GM12878 (cell line): ENCODE data around the gene FAM76B. TPM values are rescaled to one million over a fixed set of nuclear protein-coding genes. Genes with fewer than 3 reads are reported as not detected.

ENCODE experiments used
- BMI1 ChIP-seq: fragments of 450-650 bp; IDR thresholded peaks from 2 replicates; pipeline ENCODE4 v1.6.1; 2016; ENCODE audit warnings: mild to moderate bottlenecking, moderate library complexity, borderline replicate concordance
- GABPA ChIP-seq: IDR thresholded peaks from 2 replicates; pipeline ENCODE4 v1.6.1; 2014; ENCODE audit warnings: antibody characterized with exemption, low read depth, mild to moderate bottlenecking, inconsistent platforms
- HDGF ChIP-seq: fragments of 450-650 bp; IDR thresholded peaks from 2 replicates; pipeline ENCODE4 v1.6.1; 2016; ENCODE audit warnings: antibody characterized with exemption
- MEF2A ChIP-seq: IDR thresholded peaks from 2 replicates; pipeline ENCODE4 v1.6.1; 2011; ENCODE audit warnings: low read depth, mild to moderate bottlenecking, low read length, moderate library complexity; ENCODE audit not compliant: insufficient read depth
- MTA3 ChIP-seq: IDR thresholded peaks from 2 replicates; pipeline ENCODE4 v1.6.1; 2012; ENCODE audit warnings: low read length, inconsistent platforms, borderline replicate concordance
- NR2F1 ChIP-seq: fragments of 450-650 bp; conservative IDR thresholded peaks from 2 replicates; pipeline ENCODE4 v1.6.1; 2017; ENCODE audit warnings: mild to moderate bottlenecking
- RB1 ChIP-seq: fragments of 450-650 bp; formaldehyde crosslinking; IDR thresholded peaks from 2 replicates; pipeline ENCODE4 v1.6.1; 2017; ENCODE audit warnings: mild to moderate bottlenecking, borderline replicate concordance
- SIN3A ChIP-seq: IDR thresholded peaks from 2 replicates; pipeline ENCODE4 v1.6.1; 2012; ENCODE audit warnings: low read depth, low read length, improper control_type of control experiment
- SMAD5 ChIP-seq: IDR thresholded peaks from 2 replicates; pipeline ENCODE4 v1.6.1; 2016; ENCODE audit warnings: antibody characterized with exemption, low read depth
- SMARCA5 ChIP-seq: fragments of 450-650 bp; IDR thresholded peaks from 2 replicates; pipeline ENCODE4 v1.6.1; 2017; ENCODE audit warnings: mild to moderate bottlenecking
- YBX1 ChIP-seq: fragments of 450-650 bp; IDR thresholded peaks from 2 replicates; pipeline ENCODE4 v1.6.1; 2016; ENCODE audit warnings: antibody characterized with exemption
- polyA plus RNA-seq, 11 experiments: library from polyadenylated mRNA; depleted of rRNA in 4 of 11; unstranded in 6 of 11; stranded (reverse) in 5 of 11; fragments of >200 nt; fragmentation: Nextera tagmentation in 4 of 11; fragmentation: Illumina TruSeq in 1 of 11; extraction: Ambion mirVana in 4 of 11; extraction: Trizol in 1 of 11; gene quantifications; 1 replicate in 1 of 11; 2 replicates in 10 of 11; pipeline versions ENCODE4 v1.2.1 to v1.2.3, GENCODE V29; 2011 to 2016; ENCODE audit warnings: inconsistent platforms in 2 of 11, missing spikeins in 2 of 11, low read depth in 1 of 11
- total RNA-seq, 4 experiments: library from RNA; depleted of rRNA in 3 of 4; stranded (reverse); fragments of >200 nt in 3 of 4; fragmentation: Illumina TruSeq in 1 of 4; extraction: Trizol in 1 of 4; gene quantifications; 2 replicates each; pipeline versions ENCODE4 v1.2.1 to v1.2.3, GENCODE V29; 2013 to 2021
- TF ChIP-seq, protein P1 (sequence below): fragments of 450-650 bp; IDR thresholded peaks from 2 replicates; pipeline ENCODE4 v1.6.1; 2017; ENCODE audit warnings: mild to moderate bottlenecking, moderate library complexity
- TF ChIP-seq, protein P2 (sequence below): fragments of 450-650 bp; IDR thresholded peaks from 2 replicates; pipeline ENCODE4 v1.6.1; 2017; ENCODE audit warnings: low read depth, mild to moderate bottlenecking, moderate library complexity
- TF ChIP-seq, protein P3 (sequence below): fragments of 450-650 bp; IDR thresholded peaks from 2 replicates; pipeline ENCODE4 v1.6.1; 2017; ENCODE audit warnings: mild to moderate bottlenecking
- TF ChIP-seq, protein P4 (sequence below): fragments of 450-650 bp; formaldehyde crosslinking; IDR thresholded peaks from 2 replicates; pipeline ENCODE4 v1.4.0; 2020; ENCODE audit warnings: mild to moderate bottlenecking, moderate library complexity
- TF ChIP-seq, protein P5 (sequence below): IDR thresholded peaks from 2 replicates; pipeline ENCODE4 v1.6.1; 2011; ENCODE audit warnings: mild to moderate bottlenecking, low read depth, low read length, moderate library complexity; ENCODE audit not compliant: insufficient replicate concordance
- TF ChIP-seq, protein P6 (sequence below): fragments of 450-650 bp; conservative IDR thresholded peaks from 2 replicates; pipeline ENCODE4 v1.6.1; 2017; ENCODE audit warnings: mild to moderate bottlenecking, moderate library complexity

The FAM76B gene
- total and polyA plus RNA-seq, 10 of the 15 experiments (the other 5 are each of a cell fraction or from before 2014, with no cell fraction given) = 13.5 to 56.8 (median 28.4) TPM

DNA sequence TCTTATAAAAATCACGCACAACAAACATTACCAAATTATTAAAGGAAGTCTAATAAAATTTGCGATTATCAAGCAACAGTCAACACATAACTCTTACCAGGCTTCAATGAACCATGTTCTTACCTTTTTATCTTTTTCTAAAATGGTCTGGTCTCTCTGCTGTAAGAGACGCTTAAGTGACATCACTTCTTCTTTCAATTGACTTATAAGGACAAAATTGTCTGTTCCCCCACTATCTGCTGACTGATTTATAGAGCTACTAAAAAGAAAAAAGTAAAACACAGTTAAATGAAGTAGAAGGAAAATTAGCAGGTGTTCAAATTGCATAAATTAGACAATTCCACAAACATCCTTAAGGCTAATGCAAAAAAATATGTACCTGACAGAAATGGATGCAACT lies 10.9 kb downstream of the FAM76B start (continued):
- TF ChIP-seq, protein P1, sequence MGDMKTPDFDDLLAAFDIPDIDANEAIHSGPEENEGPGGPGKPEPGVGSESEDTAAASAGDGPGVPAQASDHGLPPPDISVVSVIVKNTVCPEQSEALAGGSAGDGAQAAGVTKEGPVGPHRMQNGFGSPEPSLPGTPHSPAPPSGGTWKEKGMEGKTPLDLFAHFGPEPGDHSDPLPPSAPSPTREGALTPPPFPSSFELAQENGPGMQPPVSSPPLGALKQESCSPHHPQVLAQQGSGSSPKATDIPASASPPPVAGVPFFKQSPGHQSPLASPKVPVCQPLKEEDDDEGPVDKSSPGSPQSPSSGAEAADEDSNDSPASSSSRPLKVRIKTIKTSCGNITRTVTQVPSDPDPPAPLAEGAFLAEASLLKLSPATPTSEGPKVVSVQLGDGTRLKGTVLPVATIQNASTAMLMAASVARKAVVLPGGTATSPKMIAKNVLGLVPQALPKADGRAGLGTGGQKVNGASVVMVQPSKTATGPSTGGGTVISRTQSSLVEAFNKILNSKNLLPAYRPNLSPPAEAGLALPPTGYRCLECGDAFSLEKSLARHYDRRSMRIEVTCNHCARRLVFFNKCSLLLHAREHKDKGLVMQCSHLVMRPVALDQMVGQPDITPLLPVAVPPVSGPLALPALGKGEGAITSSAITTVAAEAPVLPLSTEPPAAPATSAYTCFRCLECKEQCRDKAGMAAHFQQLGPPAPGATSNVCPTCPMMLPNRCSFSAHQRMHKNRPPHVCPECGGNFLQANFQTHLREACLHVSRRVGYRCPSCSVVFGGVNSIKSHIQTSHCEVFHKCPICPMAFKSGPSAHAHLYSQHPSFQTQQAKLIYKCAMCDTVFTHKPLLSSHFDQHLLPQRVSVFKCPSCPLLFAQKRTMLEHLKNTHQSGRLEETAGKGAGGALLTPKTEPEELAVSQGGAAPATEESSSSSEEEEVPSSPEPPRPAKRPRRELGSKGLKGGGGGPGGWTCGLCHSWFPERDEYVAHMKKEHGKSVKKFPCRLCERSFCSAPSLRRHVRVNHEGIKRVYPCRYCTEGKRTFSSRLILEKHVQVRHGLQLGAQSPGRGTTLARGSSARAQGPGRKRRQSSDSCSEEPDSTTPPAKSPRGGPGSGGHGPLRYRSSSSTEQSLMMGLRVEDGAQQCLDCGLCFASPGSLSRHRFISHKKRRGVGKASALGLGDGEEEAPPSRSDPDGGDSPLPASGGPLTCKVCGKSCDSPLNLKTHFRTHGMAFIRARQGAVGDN = no peak
- TF ChIP-seq, protein P2, sequence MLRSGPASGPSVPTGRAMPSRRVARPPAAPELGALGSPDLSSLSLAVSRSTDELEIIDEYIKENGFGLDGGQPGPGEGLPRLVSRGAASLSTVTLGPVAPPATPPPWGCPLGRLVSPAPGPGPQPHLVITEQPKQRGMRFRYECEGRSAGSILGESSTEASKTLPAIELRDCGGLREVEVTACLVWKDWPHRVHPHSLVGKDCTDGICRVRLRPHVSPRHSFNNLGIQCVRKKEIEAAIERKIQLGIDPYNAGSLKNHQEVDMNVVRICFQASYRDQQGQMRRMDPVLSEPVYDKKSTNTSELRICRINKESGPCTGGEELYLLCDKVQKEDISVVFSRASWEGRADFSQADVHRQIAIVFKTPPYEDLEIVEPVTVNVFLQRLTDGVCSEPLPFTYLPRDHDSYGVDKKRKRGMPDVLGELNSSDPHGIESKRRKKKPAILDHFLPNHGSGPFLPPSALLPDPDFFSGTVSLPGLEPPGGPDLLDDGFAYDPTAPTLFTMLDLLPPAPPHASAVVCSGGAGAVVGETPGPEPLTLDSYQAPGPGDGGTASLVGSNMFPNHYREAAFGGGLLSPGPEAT = no peak
- TF ChIP-seq GABPA (no peak), MTA3 (no peak), SMARCA5 (no peak), HDGF (no peak), YBX1 (no peak), BMI1 (no peak), SMAD5 (no peak), MEF2A (no peak), RB1 (no peak), SIN3A (no peak), NR2F1 (no peak)
- TF ChIP-seq, protein P3, sequence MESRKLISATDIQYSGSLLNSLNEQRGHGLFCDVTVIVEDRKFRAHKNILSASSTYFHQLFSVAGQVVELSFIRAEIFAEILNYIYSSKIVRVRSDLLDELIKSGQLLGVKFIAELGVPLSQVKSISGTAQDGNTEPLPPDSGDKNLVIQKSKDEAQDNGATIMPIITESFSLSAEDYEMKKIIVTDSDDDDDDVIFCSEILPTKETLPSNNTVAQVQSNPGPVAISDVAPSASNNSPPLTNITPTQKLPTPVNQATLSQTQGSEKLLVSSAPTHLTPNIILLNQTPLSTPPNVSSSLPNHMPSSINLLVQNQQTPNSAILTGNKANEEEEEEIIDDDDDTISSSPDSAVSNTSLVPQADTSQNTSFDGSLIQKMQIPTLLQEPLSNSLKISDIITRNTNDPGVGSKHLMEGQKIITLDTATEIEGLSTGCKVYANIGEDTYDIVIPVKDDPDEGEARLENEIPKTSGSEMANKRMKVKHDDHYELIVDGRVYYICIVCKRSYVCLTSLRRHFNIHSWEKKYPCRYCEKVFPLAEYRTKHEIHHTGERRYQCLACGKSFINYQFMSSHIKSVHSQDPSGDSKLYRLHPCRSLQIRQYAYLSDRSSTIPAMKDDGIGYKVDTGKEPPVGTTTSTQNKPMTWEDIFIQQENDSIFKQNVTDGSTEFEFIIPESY = no peak
- TF ChIP-seq, protein P4, sequence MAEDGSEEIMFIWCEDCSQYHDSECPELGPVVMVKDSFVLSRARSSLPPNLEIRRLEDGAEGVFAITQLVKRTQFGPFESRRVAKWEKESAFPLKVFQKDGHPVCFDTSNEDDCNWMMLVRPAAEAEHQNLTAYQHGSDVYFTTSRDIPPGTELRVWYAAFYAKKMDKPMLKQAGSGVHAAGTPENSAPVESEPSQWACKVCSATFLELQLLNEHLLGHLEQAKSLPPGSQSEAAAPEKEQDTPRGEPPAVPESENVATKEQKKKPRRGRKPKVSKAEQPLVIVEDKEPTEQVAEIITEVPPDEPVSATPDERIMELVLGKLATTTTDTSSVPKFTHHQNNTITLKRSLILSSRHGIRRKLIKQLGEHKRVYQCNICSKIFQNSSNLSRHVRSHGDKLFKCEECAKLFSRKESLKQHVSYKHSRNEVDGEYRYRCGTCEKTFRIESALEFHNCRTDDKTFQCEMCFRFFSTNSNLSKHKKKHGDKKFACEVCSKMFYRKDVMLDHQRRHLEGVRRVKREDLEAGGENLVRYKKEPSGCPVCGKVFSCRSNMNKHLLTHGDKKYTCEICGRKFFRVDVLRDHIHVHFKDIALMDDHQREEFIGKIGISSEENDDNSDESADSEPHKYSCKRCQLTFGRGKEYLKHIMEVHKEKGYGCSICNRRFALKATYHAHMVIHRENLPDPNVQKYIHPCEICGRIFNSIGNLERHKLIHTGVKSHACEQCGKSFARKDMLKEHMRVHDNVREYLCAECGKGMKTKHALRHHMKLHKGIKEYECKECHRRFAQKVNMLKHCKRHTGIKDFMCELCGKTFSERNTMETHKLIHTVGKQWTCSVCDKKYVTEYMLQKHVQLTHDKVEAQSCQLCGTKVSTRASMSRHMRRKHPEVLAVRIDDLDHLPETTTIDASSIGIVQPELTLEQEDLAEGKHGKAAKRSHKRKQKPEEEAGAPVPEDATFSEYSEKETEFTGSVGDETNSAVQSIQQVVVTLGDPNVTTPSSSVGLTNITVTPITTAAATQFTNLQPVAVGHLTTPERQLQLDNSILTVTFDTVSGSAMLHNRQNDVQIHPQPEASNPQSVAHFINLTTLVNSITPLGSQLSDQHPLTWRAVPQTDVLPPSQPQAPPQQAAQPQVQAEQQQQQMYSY = no peak
- TF ChIP-seq, protein P5, sequence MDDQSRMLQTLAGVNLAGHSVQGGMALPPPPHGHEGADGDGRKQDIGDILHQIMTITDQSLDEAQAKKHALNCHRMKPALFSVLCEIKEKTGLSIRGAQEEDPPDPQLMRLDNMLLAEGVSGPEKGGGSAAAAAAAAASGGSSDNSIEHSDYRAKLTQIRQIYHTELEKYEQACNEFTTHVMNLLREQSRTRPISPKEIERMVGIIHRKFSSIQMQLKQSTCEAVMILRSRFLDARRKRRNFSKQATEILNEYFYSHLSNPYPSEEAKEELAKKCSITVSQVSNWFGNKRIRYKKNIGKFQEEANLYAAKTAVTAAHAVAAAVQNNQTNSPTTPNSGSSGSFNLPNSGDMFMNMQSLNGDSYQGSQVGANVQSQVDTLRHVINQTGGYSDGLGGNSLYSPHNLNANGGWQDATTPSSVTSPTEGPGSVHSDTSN = no peak
- TF ChIP-seq, protein P6, sequence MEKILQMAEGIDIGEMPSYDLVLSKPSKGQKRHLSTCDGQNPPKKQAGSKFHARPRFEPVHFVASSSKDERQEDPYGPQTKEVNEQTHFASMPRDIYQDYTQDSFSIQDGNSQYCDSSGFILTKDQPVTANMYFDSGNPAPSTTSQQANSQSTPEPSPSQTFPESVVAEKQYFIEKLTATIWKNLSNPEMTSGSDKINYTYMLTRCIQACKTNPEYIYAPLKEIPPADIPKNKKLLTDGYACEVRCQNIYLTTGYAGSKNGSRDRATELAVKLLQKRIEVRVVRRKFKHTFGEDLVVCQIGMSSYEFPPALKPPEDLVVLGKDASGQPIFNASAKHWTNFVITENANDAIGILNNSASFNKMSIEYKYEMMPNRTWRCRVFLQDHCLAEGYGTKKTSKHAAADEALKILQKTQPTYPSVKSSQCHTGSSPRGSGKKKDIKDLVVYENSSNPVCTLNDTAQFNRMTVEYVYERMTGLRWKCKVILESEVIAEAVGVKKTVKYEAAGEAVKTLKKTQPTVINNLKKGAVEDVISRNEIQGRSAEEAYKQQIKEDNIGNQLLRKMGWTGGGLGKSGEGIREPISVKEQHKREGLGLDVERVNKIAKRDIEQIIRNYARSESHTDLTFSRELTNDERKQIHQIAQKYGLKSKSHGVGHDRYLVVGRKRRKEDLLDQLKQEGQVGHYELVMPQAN = no peak
